Heart right ventricle (tissue), 16 donors: ENCODE data around the gene LAMB2. TPM values are rescaled to one million over a fixed set of nuclear protein-coding genes. Genes with fewer than 3 reads are reported as not detected.

ENCODE experiments used
- ATAC-seq, 8 donors: fragments of 200-7000 bp; cut with Tn5 transposase; one replicate each; pipeline ENCODE4 v1.9.1; 2020; ENCODE audit warnings: mild to moderate bottlenecking in 8 of 8, moderate library complexity in 8 of 8, moderate number of reproducible peaks in 1 of 8
- DNase-seq, 2 donors: peaks; one replicate each; pipeline ENCODE4 v3.0.0-alpha.2; 2020
- H3K27ac ChIP-seq, 10 donors: fragments of 200-600 bp; sonication (generic) in 2 of 10; one replicate each; pipeline versions ENCODE4 v1.5.0 to v1.8.0; 2020 to 2022; ENCODE audit warnings: mild to moderate bottlenecking in 3 of 10
- H3K27me3 ChIP-seq, 7 donors: fragments of 200-600 bp; one replicate each; pipeline ENCODE4 v1.8.0; 2021 to 2022; ENCODE audit warnings: mild to moderate bottlenecking in 2 of 7
- H3K36me3 ChIP-seq, 9 donors: fragments of 200-600 bp; sonication (generic) in 1 of 9; one replicate each; pipeline versions ENCODE4 v1.5.0 to v1.8.0; 2020 to 2022; ENCODE audit warnings: mild to moderate bottlenecking in 2 of 9
- H3K4me1 ChIP-seq, 9 donors: fragments of 200-600 bp; sonication (generic) in 1 of 9; one replicate each; pipeline versions ENCODE4 v1.5.0 to v1.8.0; 2020 to 2022; ENCODE audit warnings: mild to moderate bottlenecking in 4 of 9
- H3K4me3 ChIP-seq, 10 donors: fragments of 200-600 bp; sonication (generic) in 2 of 10; one replicate each; pipeline versions ENCODE4 v1.5.0 to v1.8.0; 2020 to 2022; ENCODE audit warnings: mild to moderate bottlenecking in 7 of 10, moderate library complexity in 2 of 10
- H3K9me3 ChIP-seq, 11 donors: fragments of 200-600 bp in 10 of 11; sonication (generic) in 2 of 11; one replicate each; pipeline versions ENCODE4 v1.5.0 to v1.8.0; 2013 to 2022; ENCODE audit warnings: mild to moderate bottlenecking in 2 of 11, control low read depth in 1 of 11, moderate library complexity in 1 of 11
- CTCF ChIP-seq, 9 donors: fragments of 200-600 bp; sonication (generic) in 2 of 9; IDR thresholded peaks; one replicate each; pipeline versions ENCODE4 v1.5.0 to v1.8.0; 2021 to 2022; ENCODE audit warnings: antibody characterized with exemption in 9 of 9, mild to moderate bottlenecking in 5 of 9, moderate library complexity in 1 of 9
- WGBS, 2 donors: extraction: QIAGEN DNeasy Blood & Tissue Kit; methylation state at CpG; one replicate each; pipeline ENCODE4 v1.1.7; 2013; ENCODE audit warnings: inconsistent platforms in 1 of 2; 5-methylcytosine and 5-hydroxymethylcytosine counted together
- intact Hi-C, 10 donors: fragments of 100-400 bp; cut with DNase I; formaldehyde crosslinking; loops; one replicate each; pipeline versions ENCODE4 v1.11.1 to v1.14.2; 2022
- polyA plus RNA-seq, 2 donors: library from polyadenylated mRNA; stranded (reverse); fragments of 200-250 nt; gene quantifications; one replicate each; pipeline ENCODE4 v1.2.3, GENCODE V29; 2013
- total RNA-seq, 10 donors: library from RNA; stranded (reverse); fragmentation: NEBNext Ultra II Directional in 3 of 10; extraction: Animal tissue kit (Norgen Biotek cat#: 25700) in 3 of 10; gene quantifications; one replicate each; pipeline versions ENCODE4 v1.2.1 to v1.2.4, GENCODE V29; 2021 to 2023
- donor health status: Arrhythmogenic right ventricular cardiomyopathy.
- donor health status: ischemic (EF 13 %, LVEDD 7.1; RV severe dilation, severe dysfunction).
- donor health status: healthy with polysubstance abuse.
- donor health status: DM: no; HTN: yes; CAD: no.
- donor health status: DM: no; HTN: no; CAD: no.
- donor health status: ischemic (EF 25% LVEDD 6.9; RV normal size, moderate dysfunction).
- donor health status: ischemic (EF 25% LVEDD 5.7; RV mildly dilated, moderate dysfunction).
- donor health status: healthy.
- donor health status: DM: yes; HTN: yes; CAD: no.
- donor health status: Ischemic cardiomyopathy.
- donor health status: ischemic (EF 35%, LVEDD 5.7; RV mildly dilated, moderate dysfunction).
- donor health status: nonischemic (EF 11% LVEDD 7.7; RV severe dilation, severe dysfunction).
- donor health status: DM: yes; HTN: yes; CAD: no.
- donor health status: PGD.
- donor health status: ischemic (EF 29% LVEDD 5.4; RV normal size, mild dysfunction).
- donor health status: nonischemic (EF 23%, LVEDD 6.1; RV moderate dilation, normal function).

LAMB2 gene
- total and polyA plus RNA-seq, 12 donors: 423 to 1,204 (median 776) TPM

DNA sequence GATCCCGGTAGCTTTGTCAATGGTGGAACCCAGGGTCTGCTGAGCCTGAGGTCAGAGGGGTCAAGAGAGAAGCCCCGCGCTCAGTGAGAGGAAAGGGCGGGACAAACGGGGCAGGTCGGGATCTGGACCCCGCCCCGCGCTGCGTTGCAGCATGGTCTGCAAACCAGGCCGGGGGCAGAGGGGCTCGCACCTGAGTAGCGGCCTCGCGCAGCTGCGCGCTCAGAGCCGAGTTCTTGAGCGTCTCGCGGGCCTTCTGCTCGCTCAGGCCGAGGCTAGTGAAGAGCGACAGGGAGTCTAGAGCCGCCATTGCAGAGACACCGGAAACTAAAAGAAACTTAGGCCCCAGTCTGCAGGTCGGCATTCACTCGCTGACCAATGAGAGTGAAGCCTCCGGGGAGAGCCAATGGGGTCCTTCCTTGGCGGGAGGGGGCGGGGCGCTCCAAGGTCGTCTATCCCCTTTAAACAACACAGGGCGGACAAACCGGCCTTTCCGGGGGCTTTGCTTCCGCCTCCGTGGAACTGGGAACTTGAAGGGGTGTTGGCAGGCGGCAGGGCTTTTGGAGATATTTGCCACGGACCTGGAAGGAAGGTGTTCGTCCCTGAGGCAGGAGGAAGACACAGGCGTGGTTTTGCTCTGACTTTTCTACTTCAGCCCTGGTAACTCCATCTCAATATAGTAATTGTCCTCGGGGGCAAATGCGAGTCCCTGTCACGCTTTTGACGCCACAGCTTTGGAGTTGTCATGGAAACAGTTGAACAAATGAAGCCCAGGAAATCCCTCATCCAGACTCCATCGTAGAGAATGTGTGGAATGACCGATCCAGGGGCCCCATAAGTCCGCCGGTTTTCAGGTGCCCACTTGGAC, 28.2 kb downstream of the LAMB2 start, which contains the start of gene QARS1:
Gene QARS1 (minus strand): TSS at position 331 of the 865 bp plus-strand sequence. CDS start 24 bp downstream, at position 307.
- intact Hi-C loops: loop anchor here in 2 of 10 donors (1.0 to 10.0 kb wide), 2 partner anchors 10 to 340 kb away; partner anchors contain the start of gene QRICH1 (in 1 of the 2)
- H3K9me3 ChIP-seq: no peaks in the 10 kb centered on the region
- peak within 1 kb of the TSS; percentile 84 to 94 (median 91) for H3K27ac ChIP-seq
- H3K36me3 ChIP-seq: peaks cover 5 to 78% (median 59%) of the 10 kb centered on the region in 9 donors
- peak; percentile 94 to 97 for DNase-seq
- H3K4me1 ChIP-seq: peaks cover 12 to 27% (median 23%) of the 10 kb centered on the region in 9 donors
- WGBS, 2 donors: 1% methylated on average over 50 of the region's 50 CpGs
- peak within 1 kb of the TSS; percentile 63 to 100 (median 86) for H3K4me3 ChIP-seq
- TF ChIP-seq CTCF (IDR thresholded peaks at IDR 0.05): no peak
- ATAC-seq: peak; percentile 95 to 99 (median 98)
- H3K27me3 ChIP-seq: no peaks in the 10 kb centered on the region

DNA sequence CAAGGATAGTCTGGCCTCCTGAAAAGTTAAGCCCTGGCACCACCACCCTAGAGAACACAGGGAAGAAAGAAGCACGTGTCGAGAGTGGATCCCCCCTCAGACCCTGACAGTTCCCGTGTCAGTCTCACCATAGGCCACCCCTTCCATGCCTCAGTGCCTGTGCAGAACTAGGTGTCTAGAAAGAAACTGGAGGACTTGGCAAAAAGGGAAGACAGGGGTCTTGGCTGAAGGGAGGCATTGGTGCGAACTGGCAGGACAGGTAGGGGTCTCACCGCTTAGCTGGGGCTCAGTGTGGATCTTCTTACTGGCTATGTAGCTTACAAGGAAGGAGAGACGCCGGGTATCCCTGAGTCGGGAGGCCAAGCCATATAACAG, 28.8 kb downstream of the LAMB2 start:
- Histone ChIP-seq H3K36me3 (peaks cover 5 to 78% (median 59%) of the 10 kb centered on the region in 9 donors), H3K27me3 (no peaks in the 10 kb centered on the region), H3K27ac (peak overlapping the region; percentile 84 to 94 (median 91)), H3K4me1 (peaks cover 12 to 27% (median 23%) of the 10 kb centered on the region in 9 donors), H3K9me3 (no peaks in the 10 kb centered on the region), H3K4me3 (peak overlapping the region; percentile 63 to 100 (median 86))
- DNase-seq (no peak), ATAC-seq (peak in 2 of 8 donors; percentile 0 to 1)
- no peak for TF ChIP-seq CTCF (IDR thresholded peaks at IDR 0.05)
- intact Hi-C loops: loop anchor here in 2 of 10 donors (1.0 to 10.0 kb wide), 2 partner anchors 10 to 341 kb away; partner anchors contain the start of gene QRICH1 (in 1 of the 2)
- 4% methylated on average over 8 of the region's 8 CpGs for WGBS, 2 donors

DNA sequence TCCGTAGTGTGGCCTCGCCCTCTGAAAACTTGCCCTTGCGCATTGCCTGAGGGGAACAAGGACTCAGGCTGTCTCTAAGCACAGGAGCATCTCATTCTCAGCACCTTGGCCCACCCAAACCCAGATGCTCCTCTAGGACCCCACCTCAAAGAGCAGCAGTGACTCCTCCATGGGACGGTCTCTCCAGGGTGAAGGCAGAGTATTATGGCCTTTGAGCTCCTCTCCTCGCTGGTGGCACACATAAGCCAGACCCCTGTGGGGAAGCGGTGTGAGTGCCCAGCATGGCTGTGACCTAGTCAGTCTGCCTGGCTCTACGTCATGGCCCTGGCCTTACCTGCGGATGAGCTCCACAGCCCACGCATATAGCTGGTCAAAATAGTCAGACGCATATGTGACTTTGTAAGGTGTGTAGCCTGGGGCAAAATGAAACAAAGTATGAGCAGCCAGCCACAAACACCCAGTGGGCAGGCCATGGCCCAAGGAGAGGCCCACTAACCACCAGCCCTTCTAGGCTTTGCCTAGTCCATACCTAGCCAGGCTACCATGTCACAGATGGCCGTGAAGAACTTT, 32.7 kb downstream of the LAMB2 start:
- Histone ChIP-seq H3K27ac (no peak overlapping the region), H3K27me3 (no peaks in the 10 kb centered on the region), H3K9me3 (no peaks in the 10 kb centered on the region), H3K36me3 (peaks cover 5 to 81% (median 66%) of the 10 kb centered on the region in 9 donors), H3K4me1 (peaks cover 13 to 33% (median 17%) of the 10 kb centered on the region in 9 donors), H3K4me3 (no peak overlapping the region)
- intact Hi-C loops: loop anchor here in 1 of 10 donors (10.0 kb wide), 1 partner anchor 345 kb away; no protein-coding TSS in a partner anchor
- 95% methylated on average over 11 of the region's 11 CpGs for WGBS, 2 donors
- DNase-seq: no peak
- TF ChIP-seq CTCF (IDR thresholded peaks at IDR 0.05): no peak
- ATAC-seq: no peak
